Tibial artery (tissue), 4 donors: Measurements from ENCODE around the gene PGLYRP2.

Experiments
- DNase-seq, 2 donors: peaks; one replicate each; pipeline ENCODE4 v3.0.0-alpha.2; 2019
- H3K27ac ChIP-seq, 2 donors: fragments of 200-600 bp; sonication (generic) in 1 of 2; 1 replicate in 1 of 2; 2 replicates in 1 of 2; pipeline ENCODE4 v1.5.1; 2018 to 2019; ENCODE audit warnings: mild to moderate bottlenecking in 1 of 2
- H3K27me3 ChIP-seq, 2 donors: fragments of 200-600 bp; sonication (generic) in 1 of 2; one replicate each; pipeline versions ENCODE4 v1.5.1 to v1.6.0; 2016 to 2019
- H3K36me3 ChIP-seq, 3 donors: fragments of 200-600 bp; sonication (generic) in 2 of 3; one replicate each; pipeline ENCODE4 v1.5.1; 2016 to 2019; ENCODE audit warnings: mild to moderate bottlenecking in 2 of 3
- H3K4me1 ChIP-seq, 4 donors: fragments of 200-600 bp; sonication (generic) in 2 of 4; 1 replicate in 3 of 4; 2 replicates in 1 of 4; pipeline ENCODE4 v1.5.1; 2016 to 2019
- H3K4me3 ChIP-seq, 2 donors: fragments of 200-600 bp; sonication (generic) in 1 of 2; 1 replicate in 1 of 2; 2 replicates in 1 of 2; pipeline ENCODE4 v1.5.1; 2018 to 2019; ENCODE audit warnings: mild to moderate bottlenecking in 2 of 2
- H3K9me3 ChIP-seq, 3 donors: fragments of 200-600 bp; sonication (generic) in 1 of 3; one replicate each; pipeline ENCODE4 v1.5.1; 2016 to 2019
- CTCF ChIP-seq, 2 experiments: fragments of 200-600 bp in 1 of 2; fragments of 450-650 bp in 1 of 2; IDR thresholded peaks; one replicate each; pipeline ENCODE4 v1.5.1; 2017 to 2019; ENCODE audit warnings: antibody characterized with exemption in 2 of 2, mild to moderate bottlenecking in 1 of 2, moderate library complexity in 1 of 2
- intact Hi-C: fragments of 100-400 bp; cut with DNase I; formaldehyde crosslinking; loops from one replicate; pipeline ENCODE4 v1.15.0; 2023; ENCODE audit warnings: low total_unique reads

Gene PGLYRP2

GRCh38 chr19:15438124-15438496, 41.2 kb downstream of the PGLYRP2 start:
- DNase-seq = no peak
- H3K27me3 ChIP-seq = no peaks in the 10 kb centered on the region
- TF ChIP-seq CTCF (IDR thresholded peaks at IDR 0.05) = no peak
- H3K9me3 ChIP-seq = no peaks in the 10 kb centered on the region
- intact Hi-C loops = loop anchor here (10.0 kb wide), 1 partner anchor 263 kb away; no protein-coding TSS in a partner anchor
- H3K4me1 ChIP-seq = peaks cover 0 to 53% (median 43%) of the 10 kb centered on the region in 4 donors
- peaks cover 0 to 26% (median 0%) of the 10 kb centered on the region in 3 donors for H3K36me3 ChIP-seq
- H3K27ac ChIP-seq = peak overlapping the region; percentile 59 to 68
- no peak overlapping the region for H3K4me3 ChIP-seq

- Histone ChIP-seq H3K9me3 (no peaks in the 10 kb centered on the region), H3K4me3 (no peak overlapping the region), H3K4me1 (peaks cover 0 to 51% (median 39%) of the 10 kb centered on the region in 4 donors), H3K27ac (peak overlapping the region; percentile 59 to 68), H3K36me3 (peaks cover 0 to 26% (median 0%) of the 10 kb centered on the region in 3 donors), H3K27me3 (no peaks in the 10 kb centered on the region)
- intact Hi-C loops = loop anchor here (10.0 kb wide), 1 partner anchor 263 kb away; no protein-coding TSS in a partner anchor
- TF ChIP-seq CTCF (IDR thresholded peaks at IDR 0.05) = peak; percentile 39 to 41
- DNase-seq = peak in 1 of 2 donors; percentile 85
Observed at GRCh38 chr19:15437355-15438123, 41.8 kb downstream of the PGLYRP2 start.

- no peaks in the 10 kb centered on the region for H3K27me3 ChIP-seq
- peaks cover 0 to 48% (median 41%) of the 10 kb centered on the region in 4 donors for H3K4me1 ChIP-seq
- no peak for TF ChIP-seq CTCF (IDR thresholded peaks at IDR 0.05)
- peaks cover 0 to 26% (median 0%) of the 10 kb centered on the region in 3 donors for H3K36me3 ChIP-seq
- DNase-seq = no peak
- H3K9me3 ChIP-seq = no peaks in the 10 kb centered on the region
- no peak overlapping the region for H3K4me3 ChIP-seq
- intact Hi-C loops = loop anchor here (10.0 kb wide), 1 partner anchor 262 kb away; no protein-coding TSS in a partner anchor
- peak overlapping the region; percentile 59 to 68 for H3K27ac ChIP-seq
Observed at GRCh38 chr19:15436826-15437110, 42.5 kb downstream of the PGLYRP2 start.

GRCh38 chr19:15436012-15436825, 43.1 kb downstream of the PGLYRP2 start:
- Histone ChIP-seq H3K9me3 (no peaks in the 10 kb centered on the region), H3K4me1 (peaks cover 0 to 53% (median 46%) of the 10 kb centered on the region in 4 donors), H3K36me3 (peaks cover 0 to 26% (median 0%) of the 10 kb centered on the region in 3 donors), H3K27ac (peak overlapping the region; percentile 59 to 68), H3K27me3 (no peaks in the 10 kb centered on the region), H3K4me3 (no peak overlapping the region)
- no peak for DNase-seq
- intact Hi-C loops = loop anchor here (10.0 kb wide), 1 partner anchor 261 kb away; no protein-coding TSS in a partner anchor
- no peak for TF ChIP-seq CTCF (IDR thresholded peaks at IDR 0.05)

GRCh38 chr19:15433519-15434069, 45.7 kb downstream of the PGLYRP2 start:
- no peak for TF ChIP-seq CTCF (IDR thresholded peaks at IDR 0.05)
- H3K27ac ChIP-seq = peak overlapping the region; percentile 89 to 90
- DNase-seq = no peak
- H3K36me3 ChIP-seq = peaks cover 0 to 24% (median under 1%) of the 10 kb centered on the region in 3 donors
- intact Hi-C loops = loop anchor here (10.0 kb wide), 1 partner anchor 259 kb away; no protein-coding TSS in a partner anchor
- H3K4me1 ChIP-seq = peaks cover 0 to 65% (median 50%) of the 10 kb centered on the region in 4 donors
- H3K4me3 ChIP-seq = peak overlapping the region; percentile 91
- H3K27me3 ChIP-seq = no peaks in the 10 kb centered on the region
- H3K9me3 ChIP-seq = no peaks in the 10 kb centered on the region
